ENCODE measurements around the gene TCEANC2.

The TCEANC2 gene

GRCh38 chr1:54129858-54130257 lies 76.5 kb downstream of the TCEANC2 start:
- no peak for DNase-seq

- DNase-seq: no peak
Observed at GRCh38 chr1:54131419-54131818, 78.0 kb downstream of the TCEANC2 start.

GRCh38 chr1:54132495-54132894 lies 79.1 kb downstream of the TCEANC2 start:
- DNase-seq: no peak

GRCh38 chr1:54134295-54134694 lies 80.9 kb downstream of the TCEANC2 start:
- no peak for DNase-seq

- no peak for DNase-seq
Observed at GRCh38 chr1:54135436-54136120, 82.2 kb downstream of the TCEANC2 start.

- no peak for DNase-seq
Observed at GRCh38 chr1:54136269-54136896, 83.0 kb downstream of the TCEANC2 start.

GRCh38 chr1:54136963-54137533 lies 83.6 kb downstream of the TCEANC2 start:
- no peak for DNase-seq

GRCh38 chr1:54137534-54138061 lies 84.2 kb downstream of the TCEANC2 start:
- DNase-seq: no peak

GRCh38 chr1:54138994-54139393 lies 85.6 kb downstream of the TCEANC2 start:
- DNase-seq: no peak

- no peak for DNase-seq
Observed at GRCh38 chr1:54139711-54140110, 86.3 kb downstream of the TCEANC2 start.

- DNase-seq: no peak
Observed at GRCh38 chr1:54142146-54142900, 88.9 kb downstream of the TCEANC2 start.

- DNase-seq: no peak
Observed at GRCh38 chr1:54144366-54144765, 91.0 kb downstream of the TCEANC2 start.

- DNase-seq: no peak
Observed at GRCh38 chr1:54149734-54150133, 96.3 kb downstream of the TCEANC2 start.

GRCh38 chr1:54151013-54151412 lies 97.6 kb downstream of the TCEANC2 start:
- DNase-seq: no peak

- DNase-seq: no peak
Observed at GRCh38 chr1:54152696-54153095, 99.3 kb downstream of the TCEANC2 start, which contains the start of gene CDCP2. CDCP2 (minus strand) TSS chr1:54153000; CDS start chr1:54152922, 78 bp downstream.

GRCh38 chr1:54153535-54154439 lies 100.4 kb downstream of the TCEANC2 start:
- DNase-seq: peak in 2 of 56 donors; percentile 4 to 5
